Measurements from ENCODE around the gene SLC2A4RG. TPM values are rescaled to one million over a fixed set of nuclear protein-coding genes. Genes with fewer than 3 reads are reported as not detected.

SLC2A4RG gene
- total and polyA plus RNA-seq, 2 of the 13 experiments (the other 11 are each of a cell fraction or from before 2014, with no cell fraction given), result 91.4 to 95.9 TPM

DNA sequence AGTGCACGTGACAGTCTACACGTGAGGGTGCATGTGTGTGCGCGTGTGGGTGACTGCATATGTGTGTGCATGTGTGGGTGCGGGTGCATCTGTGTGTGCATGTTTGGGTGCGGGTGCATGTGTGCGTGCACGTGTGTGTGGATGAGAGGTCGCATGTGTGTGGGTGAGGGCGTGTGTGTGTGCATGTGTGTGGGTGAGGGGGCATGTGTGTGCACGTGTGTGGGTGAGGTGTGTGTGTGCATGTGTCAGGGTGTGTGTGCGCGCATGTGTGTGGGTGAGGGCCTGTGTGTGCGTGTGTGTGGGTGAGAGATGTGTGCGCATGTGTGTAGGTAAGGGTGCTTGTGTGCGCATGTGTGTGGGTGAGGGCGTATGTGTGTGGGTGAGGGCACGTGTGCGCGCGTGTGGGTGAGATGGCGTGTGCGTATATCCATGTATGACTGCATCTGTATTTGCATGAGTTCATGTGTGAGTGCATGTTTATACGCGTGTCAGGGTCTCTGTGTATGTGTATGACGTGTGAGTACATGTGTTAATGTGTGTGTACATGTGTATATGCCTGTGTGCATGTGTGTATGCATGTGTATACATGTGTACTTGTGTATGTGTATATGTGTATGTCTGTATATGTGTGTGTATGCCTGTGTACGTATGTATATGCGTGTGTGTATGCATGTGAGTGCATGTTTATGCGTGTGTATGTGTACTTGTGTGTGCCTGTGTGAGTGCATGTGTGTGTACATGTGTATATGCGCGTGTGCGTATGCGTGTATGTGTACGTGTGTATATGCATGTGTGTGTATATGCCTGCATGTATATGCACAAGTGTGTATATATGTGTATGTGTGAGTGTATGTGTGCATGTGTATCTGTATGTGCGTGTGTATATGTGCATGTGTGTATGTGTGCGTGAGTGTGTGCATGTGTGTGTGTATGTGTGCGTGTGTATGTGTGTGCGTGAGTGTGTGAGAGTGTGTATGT lies 7.2 kb upstream of the SLC2A4RG start (continued):
- TF ChIP-seq, protein P1, sequence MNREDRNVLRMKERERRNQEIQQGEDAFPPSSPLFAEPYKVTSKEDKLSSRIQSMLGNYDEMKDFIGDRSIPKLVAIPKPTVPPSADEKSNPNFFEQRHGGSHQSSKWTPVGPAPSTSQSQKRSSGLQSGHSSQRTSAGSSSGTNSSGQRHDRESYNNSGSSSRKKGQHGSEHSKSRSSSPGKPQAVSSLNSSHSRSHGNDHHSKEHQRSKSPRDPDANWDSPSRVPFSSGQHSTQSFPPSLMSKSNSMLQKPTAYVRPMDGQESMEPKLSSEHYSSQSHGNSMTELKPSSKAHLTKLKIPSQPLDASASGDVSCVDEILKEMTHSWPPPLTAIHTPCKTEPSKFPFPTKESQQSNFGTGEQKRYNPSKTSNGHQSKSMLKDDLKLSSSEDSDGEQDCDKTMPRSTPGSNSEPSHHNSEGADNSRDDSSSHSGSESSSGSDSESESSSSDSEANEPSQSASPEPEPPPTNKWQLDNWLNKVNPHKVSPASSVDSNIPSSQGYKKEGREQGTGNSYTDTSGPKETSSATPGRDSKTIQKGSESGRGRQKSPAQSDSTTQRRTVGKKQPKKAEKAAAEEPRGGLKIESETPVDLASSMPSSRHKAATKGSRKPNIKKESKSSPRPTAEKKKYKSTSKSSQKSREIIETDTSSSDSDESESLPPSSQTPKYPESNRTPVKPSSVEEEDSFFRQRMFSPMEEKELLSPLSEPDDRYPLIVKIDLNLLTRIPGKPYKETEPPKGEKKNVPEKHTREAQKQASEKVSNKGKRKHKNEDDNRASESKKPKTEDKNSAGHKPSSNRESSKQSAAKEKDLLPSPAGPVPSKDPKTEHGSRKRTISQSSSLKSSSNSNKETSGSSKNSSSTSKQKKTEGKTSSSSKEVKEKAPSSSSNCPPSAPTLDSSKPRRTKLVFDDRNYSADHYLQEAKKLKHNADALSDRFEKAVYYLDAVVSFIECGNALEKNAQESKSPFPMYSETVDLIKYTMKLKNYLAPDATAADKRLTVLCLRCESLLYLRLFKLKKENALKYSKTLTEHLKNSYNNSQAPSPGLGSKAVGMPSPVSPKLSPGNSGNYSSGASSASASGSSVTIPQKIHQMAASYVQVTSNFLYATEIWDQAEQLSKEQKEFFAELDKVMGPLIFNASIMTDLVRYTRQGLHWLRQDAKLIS (CRISPR knock-in tag; IDR thresholded peaks at IDR 0.05), result no peak
- TF ChIP-seq, protein P2, sequence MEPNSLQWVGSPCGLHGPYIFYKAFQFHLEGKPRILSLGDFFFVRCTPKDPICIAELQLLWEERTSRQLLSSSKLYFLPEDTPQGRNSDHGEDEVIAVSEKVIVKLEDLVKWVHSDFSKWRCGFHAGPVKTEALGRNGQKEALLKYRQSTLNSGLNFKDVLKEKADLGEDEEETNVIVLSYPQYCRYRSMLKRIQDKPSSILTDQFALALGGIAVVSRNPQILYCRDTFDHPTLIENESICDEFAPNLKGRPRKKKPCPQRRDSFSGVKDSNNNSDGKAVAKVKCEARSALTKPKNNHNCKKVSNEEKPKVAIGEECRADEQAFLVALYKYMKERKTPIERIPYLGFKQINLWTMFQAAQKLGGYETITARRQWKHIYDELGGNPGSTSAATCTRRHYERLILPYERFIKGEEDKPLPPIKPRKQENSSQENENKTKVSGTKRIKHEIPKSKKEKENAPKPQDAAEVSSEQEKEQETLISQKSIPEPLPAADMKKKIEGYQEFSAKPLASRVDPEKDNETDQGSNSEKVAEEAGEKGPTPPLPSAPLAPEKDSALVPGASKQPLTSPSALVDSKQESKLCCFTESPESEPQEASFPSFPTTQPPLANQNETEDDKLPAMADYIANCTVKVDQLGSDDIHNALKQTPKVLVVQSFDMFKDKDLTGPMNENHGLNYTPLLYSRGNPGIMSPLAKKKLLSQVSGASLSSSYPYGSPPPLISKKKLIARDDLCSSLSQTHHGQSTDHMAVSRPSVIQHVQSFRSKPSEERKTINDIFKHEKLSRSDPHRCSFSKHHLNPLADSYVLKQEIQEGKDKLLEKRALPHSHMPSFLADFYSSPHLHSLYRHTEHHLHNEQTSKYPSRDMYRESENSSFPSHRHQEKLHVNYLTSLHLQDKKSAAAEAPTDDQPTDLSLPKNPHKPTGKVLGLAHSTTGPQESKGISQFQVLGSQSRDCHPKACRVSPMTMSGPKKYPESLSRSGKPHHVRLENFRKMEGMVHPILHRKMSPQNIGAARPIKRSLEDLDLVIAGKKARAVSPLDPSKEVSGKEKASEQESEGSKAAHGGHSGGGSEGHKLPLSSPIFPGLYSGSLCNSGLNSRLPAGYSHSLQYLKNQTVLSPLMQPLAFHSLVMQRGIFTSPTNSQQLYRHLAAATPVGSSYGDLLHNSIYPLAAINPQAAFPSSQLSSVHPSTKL (CRISPR knock-in tag; IDR thresholded peaks at IDR 0.05), result no peak
- TF ChIP-seq, protein P3, sequence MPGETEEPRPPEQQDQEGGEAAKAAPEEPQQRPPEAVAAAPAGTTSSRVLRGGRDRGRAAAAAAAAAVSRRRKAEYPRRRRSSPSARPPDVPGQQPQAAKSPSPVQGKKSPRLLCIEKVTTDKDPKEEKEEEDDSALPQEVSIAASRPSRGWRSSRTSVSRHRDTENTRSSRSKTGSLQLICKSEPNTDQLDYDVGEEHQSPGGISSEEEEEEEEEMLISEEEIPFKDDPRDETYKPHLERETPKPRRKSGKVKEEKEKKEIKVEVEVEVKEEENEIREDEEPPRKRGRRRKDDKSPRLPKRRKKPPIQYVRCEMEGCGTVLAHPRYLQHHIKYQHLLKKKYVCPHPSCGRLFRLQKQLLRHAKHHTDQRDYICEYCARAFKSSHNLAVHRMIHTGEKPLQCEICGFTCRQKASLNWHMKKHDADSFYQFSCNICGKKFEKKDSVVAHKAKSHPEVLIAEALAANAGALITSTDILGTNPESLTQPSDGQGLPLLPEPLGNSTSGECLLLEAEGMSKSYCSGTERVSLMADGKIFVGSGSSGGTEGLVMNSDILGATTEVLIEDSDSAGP (CRISPR knock-in tag; IDR thresholded peaks at IDR 0.05; ENCODE audit: borderline replicate concordance), result no peak; the same call in 1 of the 2 replicates
- TF ChIP-seq, protein P4, sequence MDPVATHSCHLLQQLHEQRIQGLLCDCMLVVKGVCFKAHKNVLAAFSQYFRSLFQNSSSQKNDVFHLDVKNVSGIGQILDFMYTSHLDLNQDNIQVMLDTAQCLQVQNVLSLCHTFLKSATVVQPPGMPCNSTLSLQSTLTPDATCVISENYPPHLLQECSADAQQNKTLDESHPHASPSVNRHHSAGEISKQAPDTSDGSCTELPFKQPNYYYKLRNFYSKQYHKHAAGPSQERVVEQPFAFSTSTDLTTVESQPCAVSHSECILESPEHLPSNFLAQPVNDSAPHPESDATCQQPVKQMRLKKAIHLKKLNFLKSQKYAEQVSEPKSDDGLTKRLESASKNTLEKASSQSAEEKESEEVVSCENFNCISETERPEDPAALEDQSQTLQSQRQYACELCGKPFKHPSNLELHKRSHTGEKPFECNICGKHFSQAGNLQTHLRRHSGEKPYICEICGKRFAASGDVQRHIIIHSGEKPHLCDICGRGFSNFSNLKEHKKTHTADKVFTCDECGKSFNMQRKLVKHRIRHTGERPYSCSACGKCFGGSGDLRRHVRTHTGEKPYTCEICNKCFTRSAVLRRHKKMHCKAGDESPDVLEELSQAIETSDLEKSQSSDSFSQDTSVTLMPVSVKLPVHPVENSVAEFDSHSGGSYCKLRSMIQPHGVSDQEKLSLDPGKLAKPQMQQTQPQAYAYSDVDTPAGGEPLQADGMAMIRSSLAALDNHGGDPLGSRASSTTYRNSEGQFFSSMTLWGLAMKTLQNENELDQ (CRISPR knock-in tag; IDR thresholded peaks at IDR 0.05; ENCODE audit: borderline replicate concordance), result no peak
- peak; percentile 17 for TF ChIP-seq CCAR2 (optimal IDR thresholded peaks at IDR 0.05; ENCODE audit: low read depth, low read length)
- no peak for TF ChIP-seq ATAD3A (CRISPR knock-in tag; IDR thresholded peaks at IDR 0.05)
- TF ChIP-seq NRL (CRISPR knock-in tag; IDR thresholded peaks at IDR 0.05; ENCODE audit: borderline replicate concordance), result 0 out of 2 replicates have a peak, but pooled peaks have one; percentile 26
- TF ChIP-seq, protein P5, sequence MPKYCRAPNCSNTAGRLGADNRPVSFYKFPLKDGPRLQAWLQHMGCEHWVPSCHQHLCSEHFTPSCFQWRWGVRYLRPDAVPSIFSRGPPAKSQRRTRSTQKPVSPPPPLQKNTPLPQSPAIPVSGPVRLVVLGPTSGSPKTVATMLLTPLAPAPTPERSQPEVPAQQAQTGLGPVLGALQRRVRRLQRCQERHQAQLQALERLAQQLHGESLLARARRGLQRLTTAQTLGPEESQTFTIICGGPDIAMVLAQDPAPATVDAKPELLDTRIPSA (CRISPR knock-in tag; IDR thresholded peaks at IDR 0.05; ENCODE audit: borderline replicate concordance), result no peak
- TF ChIP-seq, protein P6, sequence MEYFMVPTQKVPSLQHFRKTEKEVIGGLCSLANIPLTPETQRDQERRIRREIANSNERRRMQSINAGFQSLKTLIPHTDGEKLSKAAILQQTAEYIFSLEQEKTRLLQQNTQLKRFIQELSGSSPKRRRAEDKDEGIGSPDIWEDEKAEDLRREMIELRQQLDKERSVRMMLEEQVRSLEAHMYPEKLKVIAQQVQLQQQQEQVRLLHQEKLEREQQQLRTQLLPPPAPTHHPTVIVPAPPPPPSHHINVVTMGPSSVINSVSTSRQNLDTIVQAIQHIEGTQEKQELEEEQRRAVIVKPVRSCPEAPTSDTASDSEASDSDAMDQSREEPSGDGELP (IDR thresholded peaks at IDR 0.05; ENCODE audit: borderline replicate concordance, low read depth), result no peak
- TF ChIP-seq HNRNPL (IDR thresholded peaks at IDR 0.05; ENCODE audit: low read depth, low read length), result peak; percentile 91
- 0 out of 2 replicates have a peak, but pooled peaks have one; percentile 44 for TF ChIP-seq ZNF83 (CRISPR knock-in tag; IDR thresholded peaks at IDR 0.05; ENCODE audit: borderline replicate concordance)
- TF ChIP-seq ZC3H13 (CRISPR knock-in tag; IDR thresholded peaks at IDR 0.05), result peak; percentile 23; the same call in 1 of the 2 replicates

All from HepG2 (cell line).